HG03457 (cell line): ENCODE measurements around the gene YAF2.

Experiments used
- ATAC-seq: cut with Tn5 transposase; IDR thresholded peaks from one replicate; pipeline ENCODE4 v1.9.1; 2021; ENCODE audit warnings: moderate number of reproducible peaks; ENCODE audit not compliant: unreplicated experiment

The YAF2 gene, protein sequence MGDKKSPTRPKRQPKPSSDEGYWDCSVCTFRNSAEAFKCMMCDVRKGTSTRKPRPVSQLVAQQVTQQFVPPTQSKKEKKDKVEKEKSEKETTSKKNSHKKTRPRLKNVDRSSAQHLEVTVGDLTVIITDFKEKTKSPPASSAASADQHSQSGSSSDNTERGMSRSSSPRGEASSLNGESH

DNA sequence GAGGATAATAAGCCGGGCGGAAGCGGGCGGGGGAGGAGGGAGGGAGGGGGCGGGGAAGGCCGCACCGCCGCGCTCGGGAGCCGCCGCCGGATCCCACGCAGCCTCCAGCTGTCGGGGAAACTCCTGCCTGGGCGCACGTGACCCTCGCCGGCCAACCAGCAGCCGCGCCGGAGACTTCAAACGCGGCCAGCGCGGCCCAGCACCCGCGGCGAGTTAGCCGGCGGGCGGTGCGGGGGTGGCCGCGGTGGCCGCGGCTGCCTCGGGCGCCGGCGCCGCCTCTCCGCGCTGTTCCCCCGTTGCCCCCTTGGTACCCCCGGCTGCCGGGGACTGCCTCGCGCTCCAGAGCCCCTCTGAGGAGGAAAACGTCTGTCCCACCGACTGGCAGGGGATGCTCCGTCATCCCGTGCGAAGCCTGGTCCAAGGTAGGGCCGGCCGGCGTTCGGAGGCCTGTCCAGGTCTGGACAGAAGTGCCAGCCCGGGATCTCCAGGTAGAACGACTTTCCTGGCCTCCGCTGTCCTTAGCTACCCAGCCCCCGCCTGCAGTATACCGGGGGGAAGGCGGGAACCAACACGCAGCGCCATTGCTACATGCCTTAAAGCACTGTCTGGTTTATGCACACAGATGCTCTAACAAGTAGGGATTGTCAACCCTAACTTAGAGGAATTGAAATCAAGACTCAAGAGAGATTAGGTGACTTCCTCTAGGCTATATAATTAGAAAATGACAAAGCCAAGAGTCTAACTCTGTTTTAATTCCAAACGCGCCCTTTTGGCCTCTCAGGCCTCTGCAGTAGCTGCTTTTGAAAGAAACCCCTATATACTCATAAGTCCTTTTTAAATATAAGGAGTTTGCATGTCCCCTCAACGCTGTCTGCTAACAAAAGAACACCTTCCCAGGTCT, at the start of gene YAF2:
Gene YAF2, minus strand, starts transcription at position 9 of the 901 bp plus-strand sequence. CDS start 68 bp downstream, outside the sequence.
- peak; percentile 75 for ATAC-seq

DNA sequence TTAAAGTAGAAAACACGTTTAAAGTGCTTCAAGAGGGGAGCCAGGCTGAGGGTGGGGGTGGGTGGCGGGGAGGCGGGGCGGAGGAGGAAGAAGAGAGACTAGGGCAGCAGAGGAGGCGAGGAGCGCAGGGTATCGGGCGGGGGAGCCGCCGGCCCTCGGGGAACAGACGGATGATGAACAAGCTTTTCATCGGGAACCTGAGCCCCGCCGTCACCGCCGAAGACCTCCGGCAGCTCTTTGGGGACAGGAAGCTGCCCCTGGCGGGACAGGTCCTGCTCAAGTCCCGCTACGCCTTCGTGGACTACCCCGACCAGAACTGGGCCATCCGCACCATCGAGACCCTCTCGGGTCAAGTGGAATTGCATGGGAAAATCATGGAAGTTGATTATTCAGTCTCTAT, 48.7 kb upstream of the YAF2 start:
- no peak for ATAC-seq

DNA sequence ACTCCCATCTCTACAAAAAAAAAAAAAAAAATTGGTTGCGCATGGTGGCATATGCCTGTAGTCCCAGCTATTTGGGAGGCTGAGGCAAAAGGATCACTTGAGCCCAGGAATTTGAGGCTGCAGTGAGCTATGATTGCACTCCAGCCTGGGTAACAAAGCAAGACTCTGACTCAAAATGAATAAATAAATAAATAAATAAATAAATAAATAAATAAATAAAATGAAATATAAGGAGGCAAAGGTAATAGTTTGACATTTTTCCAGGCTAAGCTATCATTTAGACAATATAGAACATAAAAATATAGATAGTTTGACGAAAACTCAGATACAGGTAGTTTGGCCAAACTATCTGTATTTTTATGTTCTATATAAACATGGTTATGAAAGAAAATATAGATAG, 47.4 kb upstream of the YAF2 start:
- no peak for ATAC-seq

- ATAC-seq = no peak
These were observed 46.8 kb upstream of the YAF2 start for GRCh38 chr12:42284876-42285275.

DNA sequence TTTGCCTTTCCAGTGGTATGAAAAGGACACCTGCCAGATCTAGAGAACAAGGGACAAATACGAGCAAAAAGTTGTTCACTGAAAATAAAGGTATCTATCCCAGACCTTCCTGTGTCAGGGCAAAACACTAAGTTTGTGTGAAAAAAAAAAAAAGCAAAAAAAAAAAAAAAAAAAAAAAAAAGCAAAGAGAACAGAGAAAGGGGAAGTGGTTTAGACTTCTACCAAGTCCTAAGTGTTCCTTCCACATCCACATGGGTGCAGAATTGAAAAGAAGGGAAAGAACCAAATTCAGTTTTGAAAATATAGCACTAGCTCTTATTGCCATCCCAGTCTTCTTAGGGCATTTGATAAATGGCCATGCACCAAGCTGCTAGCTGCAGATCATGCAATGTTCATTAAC, 46.1 kb upstream of the YAF2 start:
- no peak for ATAC-seq

- no peak for ATAC-seq
These were observed 45.7 kb upstream of the YAF2 start for GRCh38 chr12:42283739-42284138.

- no peak for ATAC-seq
These were observed 44.2 kb upstream of the YAF2 start for GRCh38 chr12:42282294-42282693.

GRCh38 chr12:42281844-42282243, 43.8 kb upstream of the YAF2 start:
- ATAC-seq = no peak

DNA sequence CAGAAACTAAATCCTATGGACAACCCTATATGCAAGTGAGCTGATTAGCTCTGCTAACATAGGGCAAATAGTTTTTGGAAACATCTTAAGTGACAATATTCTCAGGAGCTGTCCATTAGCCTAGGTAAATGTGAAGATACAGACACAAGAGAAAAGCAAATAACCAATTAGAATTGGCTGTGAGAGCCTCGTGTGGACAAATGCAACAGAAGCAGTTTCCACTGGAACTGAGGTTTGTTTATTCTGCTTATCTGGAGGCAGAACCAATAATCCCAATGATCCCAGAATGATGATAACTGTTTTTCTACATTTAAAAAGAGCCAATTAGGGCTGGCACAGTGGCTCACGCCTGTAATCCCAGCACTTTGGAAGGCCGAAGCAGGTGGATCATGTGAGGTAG, 43.2 kb upstream of the YAF2 start:
- ATAC-seq = no peak

- ATAC-seq = no peak
These were observed 40.1 kb upstream of the YAF2 start for GRCh38 chr12:42278128-42278510.

DNA sequence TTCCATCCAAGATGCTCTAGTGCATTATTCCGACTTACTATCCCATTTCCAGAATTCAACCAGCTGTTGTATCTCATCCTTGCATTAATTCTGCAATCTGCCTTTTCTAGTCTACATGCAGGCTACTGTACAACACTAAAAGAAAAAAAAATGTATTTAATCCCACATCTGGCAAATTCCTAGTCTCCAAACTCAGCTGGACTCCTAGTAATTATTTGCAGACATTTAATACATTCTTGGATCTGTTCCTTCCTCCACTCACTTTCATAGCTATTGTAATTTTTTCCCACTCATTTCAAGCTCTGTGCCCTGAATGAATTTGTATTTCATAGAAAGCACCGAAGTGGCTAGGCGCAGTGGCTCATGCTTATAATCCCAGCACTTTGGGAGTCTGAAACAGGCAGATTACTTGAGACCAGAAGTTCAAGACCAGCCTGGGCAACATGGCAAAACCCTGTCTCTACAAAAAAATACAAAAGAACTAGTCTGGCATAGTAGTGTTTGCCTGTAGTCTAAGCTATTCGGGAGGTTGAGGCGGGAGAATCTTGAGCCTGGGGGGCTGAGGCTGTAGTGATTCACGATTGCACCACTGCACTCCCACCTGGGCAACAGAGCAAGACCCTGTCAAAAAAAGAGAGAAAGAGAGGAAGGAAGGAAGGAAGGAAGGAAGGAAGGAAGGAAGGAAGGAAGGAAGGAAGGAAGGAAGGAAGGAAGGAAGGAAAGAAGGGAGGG, 39.5 kb upstream of the YAF2 start:
- no peak for ATAC-seq

- no peak for ATAC-seq
These were observed 37.5 kb upstream of the YAF2 start for GRCh38 chr12:42275499-42275898.

- ATAC-seq = no peak
These were observed 35.7 kb upstream of the YAF2 start for GRCh38 chr12:42273706-42274105.

- no peak for ATAC-seq
These were observed 32.5 kb upstream of the YAF2 start for GRCh38 chr12:42270596-42270995.

DNA sequence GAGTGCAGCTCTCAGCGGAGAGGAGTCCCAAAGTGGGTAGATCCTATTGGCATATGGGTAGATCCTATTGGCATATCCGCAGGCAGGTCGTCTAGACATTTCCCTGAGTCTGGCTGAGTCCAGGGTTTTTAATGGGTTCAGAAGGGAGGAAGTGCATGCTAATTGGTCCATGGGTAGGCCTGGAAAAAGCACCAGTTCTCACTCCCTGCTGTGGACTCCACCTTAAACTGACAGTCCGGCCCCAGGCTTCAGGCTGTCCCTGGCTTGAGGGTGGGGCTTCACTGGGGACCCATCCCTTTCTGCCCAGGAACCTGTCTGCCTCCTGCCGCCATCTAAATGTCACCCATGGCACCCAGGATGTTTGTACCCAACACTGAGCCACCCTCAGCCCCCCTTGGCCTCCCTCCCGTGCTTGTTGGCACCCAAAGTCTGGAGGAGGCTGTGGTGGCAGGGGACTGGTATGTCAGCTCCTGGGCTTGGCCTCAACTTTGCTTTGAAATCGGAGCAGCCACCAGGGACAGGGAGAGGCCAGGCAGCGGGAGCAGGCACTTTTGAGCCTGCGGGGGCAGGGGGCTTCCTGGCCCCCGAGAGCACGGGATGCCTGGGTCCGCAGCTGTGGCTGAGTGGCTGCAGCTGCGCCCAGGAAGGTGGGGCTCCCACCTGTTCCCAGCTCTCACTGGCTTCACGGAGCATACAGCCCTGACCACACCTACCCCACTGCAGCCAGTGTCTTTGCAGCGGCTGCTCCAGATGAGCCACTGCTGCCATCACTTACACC, 29.6 kb upstream of the YAF2 start:
- no peak for ATAC-seq

DNA sequence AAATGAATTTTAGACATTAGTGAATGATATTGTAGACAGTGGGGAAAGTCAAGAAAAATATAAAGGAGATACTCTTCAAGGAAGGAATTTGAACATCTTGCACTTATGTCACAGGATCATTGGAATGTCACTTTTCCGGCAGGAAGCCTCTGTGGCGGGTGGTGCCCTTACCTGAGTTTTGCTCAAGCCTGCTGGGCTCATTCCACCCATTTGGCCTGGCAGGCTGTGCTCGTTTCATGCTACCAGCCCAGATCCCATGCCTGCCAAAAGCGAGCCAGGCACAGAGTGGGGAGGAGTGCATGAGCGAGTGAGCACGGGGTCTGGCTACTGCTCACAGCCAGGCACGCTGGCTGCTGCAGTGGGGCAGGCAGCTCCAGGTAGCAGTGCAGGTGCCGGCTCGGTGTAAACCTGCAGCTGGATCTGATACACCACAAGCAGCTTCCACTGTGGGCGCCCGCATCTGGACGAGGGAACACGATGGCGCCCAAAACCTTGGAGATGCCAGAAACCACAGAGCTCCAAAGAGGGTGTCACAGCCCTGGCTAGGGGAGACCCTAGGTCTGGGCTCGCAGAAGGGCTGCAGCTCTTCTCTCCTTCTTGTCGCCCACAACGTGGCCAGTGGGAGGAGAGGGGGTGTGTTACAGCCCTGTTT, 28.7 kb upstream of the YAF2 start:
- ATAC-seq = no peak

DNA sequence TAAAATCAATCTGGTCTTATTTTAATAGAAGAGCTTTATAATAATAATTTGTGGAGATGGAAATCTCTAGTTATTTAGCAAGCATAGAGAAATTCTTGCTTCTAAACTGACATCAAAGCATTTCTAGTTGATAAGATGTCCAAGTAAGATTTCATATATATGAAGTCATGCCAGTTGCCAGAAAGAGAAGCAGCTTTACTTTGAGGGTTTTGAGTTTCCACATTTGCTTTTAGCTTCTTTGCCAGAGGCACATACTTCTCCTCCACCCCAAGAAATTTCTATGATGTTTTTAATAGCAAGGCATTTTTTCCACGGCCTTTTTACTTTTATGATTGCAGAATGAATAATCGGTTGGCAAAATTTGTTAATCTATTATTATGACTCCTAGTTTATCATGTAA, 24.2 kb upstream of the YAF2 start:
- ATAC-seq = no peak

- ATAC-seq = no peak
These were observed 23.7 kb upstream of the YAF2 start for GRCh38 chr12:42261708-42262107.

DNA sequence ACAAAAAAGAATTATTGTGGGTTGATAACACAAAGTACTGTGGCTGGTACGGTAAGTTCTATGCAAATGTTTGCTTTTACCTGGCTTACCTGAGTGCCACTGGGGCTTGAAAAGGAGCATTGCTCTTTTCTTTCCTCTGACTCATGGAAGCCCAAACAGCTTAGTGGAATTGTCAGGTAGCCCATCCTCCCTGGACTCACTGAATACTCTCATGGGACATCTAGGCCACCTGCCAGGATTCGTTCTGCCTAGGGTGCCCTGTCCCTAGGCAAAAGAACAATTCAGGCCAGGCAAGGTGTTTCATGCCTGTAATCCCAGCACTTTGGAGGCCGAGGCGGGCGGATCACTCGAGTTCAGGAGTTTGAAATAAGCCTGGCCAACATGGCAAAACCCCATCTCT, 22.5 kb upstream of the YAF2 start:
- no peak for ATAC-seq

DNA sequence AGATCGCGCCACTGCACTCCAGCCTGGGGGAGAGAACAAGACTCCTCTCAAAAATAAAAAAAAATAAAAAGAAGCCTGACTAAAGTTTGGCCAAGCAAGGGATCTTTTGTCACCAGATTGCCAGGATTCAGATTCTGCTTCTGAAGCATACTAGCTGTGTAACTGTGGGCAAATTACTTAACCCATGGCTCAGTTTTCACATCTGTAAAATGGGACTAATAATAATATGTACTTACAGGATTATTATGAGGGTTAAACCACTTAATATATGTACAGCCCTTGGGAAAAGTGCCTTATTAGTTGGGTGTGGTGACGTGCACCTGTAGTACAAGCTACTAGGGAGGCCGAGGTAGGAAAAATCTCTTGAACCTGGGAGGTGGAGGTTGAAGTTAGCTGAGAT, 21.7 kb upstream of the YAF2 start:
- no peak for ATAC-seq

DNA sequence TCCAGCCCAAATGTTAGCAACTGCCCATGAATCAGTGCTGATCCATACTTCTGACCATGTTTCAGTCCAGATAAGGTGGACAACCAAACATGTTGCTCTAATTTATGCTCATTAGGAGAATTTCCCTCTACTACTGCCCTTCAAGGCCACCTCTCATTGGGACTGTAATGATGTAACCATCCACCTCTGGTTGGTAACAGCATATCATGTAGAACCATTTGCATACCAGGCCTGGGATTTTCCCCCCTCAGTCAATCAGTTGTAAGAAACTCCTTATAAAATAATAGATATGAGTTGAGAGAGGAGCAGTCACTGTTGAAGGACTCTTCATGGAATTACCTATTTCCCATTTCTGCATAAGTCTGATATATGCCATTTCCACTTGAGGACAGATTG, 17.8 kb upstream of the YAF2 start:
- no peak for ATAC-seq
